ENCODE results near the gene RREB1.

DNA sequence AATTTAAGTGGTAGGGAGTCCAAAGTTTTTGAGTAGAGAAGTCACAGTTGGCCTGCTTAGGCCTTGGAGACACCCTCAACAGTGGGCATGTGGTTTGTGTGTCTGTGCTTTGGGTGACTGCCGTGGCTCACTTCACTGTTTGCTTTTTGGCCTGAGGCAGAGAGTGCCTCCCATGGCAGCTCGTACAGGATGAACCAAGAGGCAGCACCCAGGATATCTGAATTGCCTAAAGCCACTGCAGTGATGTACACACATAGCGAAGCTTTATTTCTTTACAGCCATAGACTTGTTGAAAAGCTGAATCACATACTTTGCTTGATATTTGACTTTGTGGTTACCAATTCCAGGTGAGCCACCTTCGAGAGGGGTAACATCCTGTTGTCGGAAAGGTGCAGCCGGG, 21.6 kb downstream of the RREB1 start:
- TF ChIP-seq, protein P1, sequence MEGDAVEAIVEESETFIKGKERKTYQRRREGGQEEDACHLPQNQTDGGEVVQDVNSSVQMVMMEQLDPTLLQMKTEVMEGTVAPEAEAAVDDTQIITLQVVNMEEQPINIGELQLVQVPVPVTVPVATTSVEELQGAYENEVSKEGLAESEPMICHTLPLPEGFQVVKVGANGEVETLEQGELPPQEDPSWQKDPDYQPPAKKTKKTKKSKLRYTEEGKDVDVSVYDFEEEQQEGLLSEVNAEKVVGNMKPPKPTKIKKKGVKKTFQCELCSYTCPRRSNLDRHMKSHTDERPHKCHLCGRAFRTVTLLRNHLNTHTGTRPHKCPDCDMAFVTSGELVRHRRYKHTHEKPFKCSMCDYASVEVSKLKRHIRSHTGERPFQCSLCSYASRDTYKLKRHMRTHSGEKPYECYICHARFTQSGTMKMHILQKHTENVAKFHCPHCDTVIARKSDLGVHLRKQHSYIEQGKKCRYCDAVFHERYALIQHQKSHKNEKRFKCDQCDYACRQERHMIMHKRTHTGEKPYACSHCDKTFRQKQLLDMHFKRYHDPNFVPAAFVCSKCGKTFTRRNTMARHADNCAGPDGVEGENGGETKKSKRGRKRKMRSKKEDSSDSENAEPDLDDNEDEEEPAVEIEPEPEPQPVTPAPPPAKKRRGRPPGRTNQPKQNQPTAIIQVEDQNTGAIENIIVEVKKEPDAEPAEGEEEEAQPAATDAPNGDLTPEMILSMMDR (IDR thresholded peaks at IDR 0.05) = no peak
- TF ChIP-seq POLR2AphosphoS5 (IDR thresholded peaks at IDR 0.05) (no peak), POLR2A (IDR thresholded peaks at IDR 0.05) (no peak)

All from sigmoid colon (tissue), 4 donors.